ENCODE data around the gene SLC16A7.

- TF ChIP-seq FOXM1 (IDR thresholded peaks at IDR 0.05; ENCODE audit: borderline replicate concordance) (no peak), HDGF (IDR thresholded peaks at IDR 0.05; ENCODE audit: borderline replicate concordance) (no peak), TARDBP (IDR thresholded peaks at IDR 0.05) (no peak), BHLHE40 (IDR thresholded peaks at IDR 0.05; ENCODE audit: borderline replicate concordance) (no peak), ARNT (IDR thresholded peaks at IDR 0.05) (no peak), ZNF384 (IDR thresholded peaks at IDR 0.05) (no peak), FOXA1 (IDR thresholded peaks at IDR 0.05) (no peak), SUZ12 (IDR thresholded peaks at IDR 0.05) (no peak), NFRKB (IDR thresholded peaks at IDR 0.05) (no peak), ELF4 (IDR thresholded peaks at IDR 0.05) (no peak), L3MBTL2 (conservative IDR thresholded peaks at IDR 0.05) (no peak), PKNOX1 (IDR thresholded peaks at IDR 0.05) (no peak)
Observed at GRCh38 chr12:59654061-59654460, 58.2 kb downstream of the SLC16A7 start.

Measured in HEK293T (cell line).